DMS114 treated with DMSO at 0.1 percent for 48 hours (cell line): ENCODE results near the gene CNGB1.

Source experiments
- DNase-seq: peaks from one replicate; lab custom pipeline; 2025; ENCODE audit not compliant: unreplicated experiment; lab: John Stamatoyannopoulos, UW

CNGB1 gene

GRCh38 chr16:57977418-57978069 lies 6.6 kb upstream of the CNGB1 start:
- no peak for DNase-seq

DNA sequence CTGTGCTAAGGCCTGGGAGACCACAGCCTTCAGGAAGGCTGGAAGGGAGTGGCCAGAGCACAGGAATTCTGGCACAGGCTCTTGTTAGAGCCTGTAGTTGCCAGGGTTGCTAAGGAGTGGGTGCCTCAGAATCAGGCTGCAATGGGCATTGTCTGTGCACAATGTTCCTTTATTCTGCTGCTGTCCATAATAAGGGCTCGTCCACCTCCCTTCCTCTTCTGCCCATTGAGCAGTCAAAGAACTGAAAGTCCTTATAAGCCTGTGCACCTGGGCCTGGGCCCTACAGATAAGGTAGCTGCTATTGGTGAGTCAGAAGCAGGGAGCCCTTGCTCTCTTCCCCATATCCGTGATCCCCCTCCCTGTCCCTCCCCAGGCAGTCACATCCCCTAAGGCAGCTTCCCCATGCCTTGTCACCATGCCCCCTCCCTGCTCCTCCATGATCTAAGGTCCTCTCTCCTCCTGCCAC lies 5.4 kb upstream of the CNGB1 start:
- DNase-seq = no peak

- no peak for DNase-seq
Observed at GRCh38 chr16:57972306-57972705, 1.4 kb upstream of the CNGB1 start.

DNA sequence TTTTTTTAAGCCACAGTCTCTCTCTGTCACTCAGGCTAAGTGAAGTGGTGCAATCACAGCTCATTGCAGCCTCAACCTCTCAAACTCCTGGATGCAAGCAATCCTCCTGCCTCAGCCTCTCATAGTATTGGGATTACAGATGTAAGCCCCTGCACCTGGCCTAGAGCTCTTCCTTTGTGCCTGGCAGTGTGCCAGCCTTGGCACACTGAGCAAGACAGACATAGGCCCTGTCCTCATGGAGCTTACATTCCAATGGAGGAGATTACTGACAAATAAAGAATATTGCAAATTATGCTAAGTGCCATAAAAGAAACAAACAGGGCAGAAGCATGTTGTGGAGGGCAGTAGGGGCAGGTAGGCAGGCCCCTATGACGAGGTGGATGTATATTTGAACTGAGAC lies 920 bp upstream of the CNGB1 start:
- DNase-seq = no peak

GRCh38 chr16:57970319-57970718 lies 609 bp downstream of the CNGB1 start:
- no peak for DNase-seq

- no peak for DNase-seq
Observed at GRCh38 chr16:57969451-57970123, 1.3 kb downstream of the CNGB1 start.

- no peak for DNase-seq
Observed at GRCh38 chr16:57967916-57968315, 3.0 kb downstream of the CNGB1 start.

- DNase-seq = no peak
Observed at GRCh38 chr16:57966986-57967385, 3.9 kb downstream of the CNGB1 start.

DNA sequence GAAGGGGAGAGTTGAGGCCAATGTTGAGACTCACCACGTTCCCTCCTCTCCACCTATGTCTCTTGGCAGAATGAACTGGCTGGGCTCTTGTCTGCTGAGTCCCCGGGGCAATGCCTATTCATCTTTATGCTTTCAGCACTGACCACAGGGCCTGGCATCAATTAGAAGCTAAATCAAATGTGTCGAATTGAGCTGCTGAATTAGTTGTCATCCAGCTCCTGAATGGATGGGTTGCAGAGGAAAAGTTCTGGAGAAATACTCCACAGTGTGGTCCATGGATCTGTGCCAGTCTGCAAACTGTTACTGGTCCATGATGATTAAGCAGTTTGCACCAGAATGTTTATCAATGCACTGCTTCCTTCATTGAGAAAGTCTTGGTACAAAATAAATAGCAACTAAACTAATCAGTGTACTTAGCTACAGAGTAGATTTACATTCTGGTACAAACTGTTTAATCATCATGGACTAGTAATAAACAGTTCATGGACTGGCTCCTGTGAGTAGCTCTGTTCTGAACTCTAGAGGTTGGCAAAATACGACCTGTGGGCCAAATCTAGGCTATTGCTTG lies 4.6 kb downstream of the CNGB1 start:
- DNase-seq = no peak

- DNase-seq = no peak
Observed at GRCh38 chr16:57964157-57964700, 6.7 kb downstream of the CNGB1 start.

GRCh38 chr16:57962756-57963155 lies 8.2 kb downstream of the CNGB1 start:
- no peak for DNase-seq

DNA sequence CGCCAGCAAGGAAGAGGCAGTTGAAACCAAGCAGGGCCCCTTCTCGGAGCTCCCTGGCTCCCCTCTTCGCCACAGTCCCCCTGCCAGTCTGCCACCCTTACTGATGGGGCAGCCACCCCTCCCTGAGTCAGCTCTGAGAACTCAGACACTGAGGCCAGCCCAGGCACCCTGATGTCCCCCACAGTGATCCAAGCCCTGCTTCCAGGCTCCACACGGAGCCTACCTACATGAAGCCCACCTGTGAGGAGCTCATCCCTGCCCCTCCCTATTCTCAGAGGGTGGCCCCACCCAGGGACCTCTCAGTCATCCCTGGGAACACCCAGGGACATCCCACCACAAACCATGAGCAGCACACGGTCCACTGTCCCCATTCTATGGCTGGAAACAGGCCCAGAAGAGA lies 8.9 kb downstream of the CNGB1 start:
- no peak for DNase-seq

- DNase-seq = no peak
Observed at GRCh38 chr16:57961538-57961937, 9.4 kb downstream of the CNGB1 start.

DNA sequence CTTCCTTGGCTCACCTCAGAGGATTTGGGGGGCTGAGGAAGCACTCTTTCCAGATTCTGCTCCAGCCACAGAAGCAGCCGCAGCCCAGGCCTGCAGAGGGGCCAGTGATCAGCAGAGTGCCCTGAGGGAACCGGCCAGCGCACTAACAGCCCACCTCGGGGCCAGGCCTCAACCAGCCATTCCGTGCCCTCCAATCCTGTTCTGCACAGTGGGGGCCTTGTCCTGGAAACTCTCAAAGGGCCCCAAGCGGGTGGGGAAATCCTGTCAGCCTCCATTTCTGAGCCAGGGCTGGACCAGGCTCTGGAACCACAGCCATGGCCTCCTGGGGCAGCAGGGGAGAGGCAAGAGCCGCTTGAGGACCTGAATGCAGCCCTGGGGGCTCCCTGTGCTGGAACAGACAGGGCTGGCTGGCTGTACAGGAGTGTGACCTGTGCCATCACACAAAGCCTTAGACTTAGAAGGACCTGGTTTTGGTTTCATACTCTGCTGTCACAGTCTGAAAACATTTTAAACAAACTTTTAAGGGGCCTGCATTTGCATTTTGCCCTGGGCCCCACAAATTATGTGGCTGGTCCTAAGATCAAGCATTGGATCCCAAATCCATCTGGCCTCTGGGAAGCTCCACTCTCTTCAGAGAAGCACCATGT lies 10.0 kb downstream of the CNGB1 start:
- no peak for DNase-seq

- DNase-seq = no peak
Observed at GRCh38 chr16:57960310-57960709, 10.6 kb downstream of the CNGB1 start.

DNA sequence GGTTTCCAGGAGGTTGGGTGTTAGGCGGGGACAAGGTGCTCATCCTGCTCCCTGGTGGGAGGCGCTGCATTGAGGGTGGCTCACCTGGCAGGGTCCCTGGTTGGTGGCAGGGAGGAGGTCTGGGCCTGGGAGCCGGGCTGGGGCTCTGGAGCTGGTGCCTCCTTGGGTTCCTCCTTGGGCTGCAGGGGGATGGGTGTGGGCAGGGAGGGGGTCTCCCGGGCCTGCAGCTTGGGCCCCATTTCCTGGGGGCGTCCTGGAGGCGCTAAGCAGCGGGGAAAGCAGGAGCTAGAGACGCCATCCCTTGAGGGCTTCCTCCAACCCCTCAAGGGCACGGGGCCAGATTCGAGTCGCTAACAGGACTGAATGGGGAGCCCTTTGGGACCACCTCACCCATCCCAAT lies 11.1 kb downstream of the CNGB1 start:
- no peak for DNase-seq

- DNase-seq = no peak
Observed at GRCh38 chr16:57959121-57959520, 11.8 kb downstream of the CNGB1 start.

- DNase-seq = no peak
Observed at GRCh38 chr16:57958544-57958943, 12.4 kb downstream of the CNGB1 start.

- DNase-seq = no peak
Observed at GRCh38 chr16:57957673-57958392, 13.1 kb downstream of the CNGB1 start.

GRCh38 chr16:57956924-57957672 lies 13.8 kb downstream of the CNGB1 start:
- DNase-seq = no peak
